OCI-LY7 (cell line): ENCODE measurements around the gene PITHD1. TPM values are rescaled to one million over a fixed set of nuclear protein-coding genes. Genes with fewer than 3 reads are reported as not detected.

Source experiments
- BruUV-seq: library from RNA; stranded (reverse); fragments of 400-500 nt; replicated peaks from 2 replicates; lab custom pipeline; 2021; lab: Mats Ljungman, UMichigan
- CTCF ChIA-PET: fragments of 300-600 bp; sonication (Branson Sonifier 250); formaldehyde crosslinking; loops from one replicate; lab custom pipeline; 2022; ENCODE audit warnings: antibody characterized with exemption; ENCODE audit not compliant: unreplicated experiment; lab: Charles Lee
- POLR2A ChIA-PET: fragments of 300-600 bp; sonication (Branson Sonifier 250); formaldehyde crosslinking; loops from one replicate; lab custom pipeline; 2022; ENCODE audit warnings: antibody characterized with exemption; lab: Charles Lee
- DNase-seq: peaks from one replicate; pipeline ENCODE4 v3.0.0-alpha.2; 2015; ENCODE audit warnings: low spot score
- H2AFZ ChIP-seq: fragments of 200-600 bp; sonication (generic), shearing (Covaris generic); 2 replicates; pipeline ENCODE4 v1.6.1; 2014; ENCODE audit warnings: mild to moderate bottlenecking, antibody characterized with exemption, low read length, moderate library complexity
- H3K27ac ChIP-seq: fragments of 200-600 bp; sonication (generic); 2 replicates; pipeline ENCODE4 v1.5.1; 2014; ENCODE audit warnings: mixed run types, low read depth, mild to moderate bottlenecking, moderate library complexity, low read length, inconsistent platforms; ENCODE audit not compliant: poor library complexity, severe bottlenecking
- H3K36me3 ChIP-seq: fragments of 200-600 bp; sonication (generic); 2 replicates; pipeline ENCODE4 v1.6.1; 2014; ENCODE audit warnings: mild to moderate bottlenecking, antibody characterized with exemption, low read length, moderate library complexity, mixed read lengths; ENCODE audit not compliant: insufficient read depth
- H3K4me1 ChIP-seq: fragments of 200-600 bp; sonication (generic); 2 replicates; pipeline ENCODE4 v1.5.1; 2014; ENCODE audit warnings: mild to moderate bottlenecking, low read length; ENCODE audit not compliant: insufficient read depth, poor library complexity, severe bottlenecking
- H3K4me2 ChIP-seq: fragments of 200-600 bp; sonication (generic); 2 replicates; pipeline ENCODE4 v1.6.1; 2014; ENCODE audit warnings: mild to moderate bottlenecking, low read length
- H3K4me3 ChIP-seq: fragments of 200-600 bp; sonication (generic); 2 replicates; pipeline ENCODE4 v1.5.1; 2014; ENCODE audit warnings: mild to moderate bottlenecking, low read depth, low read length; ENCODE audit not compliant: poor library complexity, severe bottlenecking
- H3K79me2 ChIP-seq: fragments of 200-600 bp; sonication (generic); 2 replicates; pipeline ENCODE4 v1.6.1; 2016; ENCODE audit warnings: low read depth, mild to moderate bottlenecking, low read length, moderate library complexity, mixed read lengths; ENCODE audit not compliant: insufficient read depth
- H3K9me2 ChIP-seq: fragments of 200-600 bp; sonication (generic); 2 replicates; pipeline ENCODE4 v1.6.1; 2016; ENCODE audit warnings: mild to moderate bottlenecking, low read length, mixed read lengths; ENCODE audit not compliant: insufficient read depth
- H3K9me3 ChIP-seq: fragments of 200-600 bp; sonication (generic); 2 replicates; pipeline ENCODE4 v1.6.1; 2014; ENCODE audit warnings: mild to moderate bottlenecking, mixed run types, low read length, mixed read lengths
- H4K20me1 ChIP-seq: fragments of 200-600 bp; sonication (generic); 2 replicates; pipeline ENCODE4 v1.6.1; 2014; ENCODE audit warnings: mild to moderate bottlenecking, antibody characterized with exemption, low read length, moderate library complexity, mixed read lengths; ENCODE audit not compliant: insufficient read depth
- EZH2phosphoT487 ChIP-seq: fragments of 200-600 bp; sonication (generic); IDR thresholded peaks from 2 replicates; pipeline ENCODE4 v1.6.1; 2018; ENCODE audit warnings: low read depth, borderline replicate concordance, mild to moderate bottlenecking, mixed run types, antibody characterized with exemption, low read length, moderate library complexity, mixed read lengths
- intact Hi-C: fragments of 100-400 bp; cut with micrococcal nuclease; formaldehyde crosslinking; loops from one replicate; pipeline ENCODE4 v1.10.0; 2022; ENCODE audit not compliant: unreplicated experiment
- total RNA-seq, 2 experiments: library from RNA; depleted of rRNA in 1 of 2; stranded (reverse); fragments of >200 nt in 1 of 2; shearing (Covaris generic) in 1 of 2; gene quantifications; 2 replicates each; pipeline ENCODE4 v1.2.3, GENCODE V29; 2014 to 2022
- TF ChIP-seq, protein P1 (sequence below): fragments of 200-600 bp; sonication (generic); conservative IDR thresholded peaks from 2 replicates; pipeline ENCODE4 v1.5.1; 2014; ENCODE audit warnings: mild to moderate bottlenecking, antibody characterized with exemption, low read length, moderate library complexity, mixed read lengths

The PITHD1 gene
- total RNA-seq, 2 experiments from 2014 or later: 63.6 to 89.9 TPM

DNA sequence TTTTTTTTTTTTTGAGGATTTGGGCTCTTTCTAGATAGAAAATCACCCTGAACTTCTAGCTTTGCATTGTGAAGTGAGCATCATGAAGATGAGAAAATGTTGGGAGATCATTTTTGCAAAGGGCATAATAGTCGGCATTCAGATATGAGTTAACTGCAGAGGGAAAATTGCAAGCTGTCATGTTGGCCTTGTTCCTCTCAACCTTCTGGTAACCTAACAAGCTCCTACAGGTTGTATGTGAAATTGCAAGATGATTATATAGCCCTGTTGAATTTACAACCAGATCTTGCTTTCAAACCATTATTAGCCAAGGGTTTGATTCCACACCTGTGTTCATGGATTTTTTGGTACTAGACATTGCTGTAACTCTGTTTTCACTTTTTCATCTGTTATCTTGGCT lies 32.7 kb upstream of the PITHD1 start:
- POLR2A ChIA-PET: interaction anchor here (0.6 to 1.1 kb wide), 8 partner anchors 13 to 406 kb away, joined by 3 to 6 read pairs (median 4); partner anchors contain the start of gene HNRNPR
- CTCF ChIA-PET: interaction anchor here (0.6 kb wide), 1 partner anchor 85 kb away, joined by 12 read pairs; no protein-coding TSS in a partner anchor

DNA sequence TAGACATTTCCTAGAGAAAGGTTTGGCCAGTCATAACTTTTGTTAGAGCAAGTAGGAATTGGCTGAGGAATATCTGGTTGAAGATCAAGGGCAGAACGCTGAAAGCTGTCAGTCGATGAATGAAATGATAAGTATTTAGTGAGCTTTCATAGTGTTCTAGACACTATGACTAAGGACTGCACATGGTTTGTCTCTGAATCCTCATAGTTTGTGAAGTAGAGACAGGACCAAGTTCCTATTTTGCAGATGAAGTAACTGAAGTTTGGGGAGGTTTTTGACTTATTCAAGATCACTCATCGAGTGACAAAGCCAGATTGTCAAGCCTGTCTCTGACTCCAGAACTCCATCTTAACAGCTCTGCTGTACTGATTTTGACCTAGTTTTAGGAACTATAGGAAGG lies 30.2 kb upstream of the PITHD1 start:
- Histone ChIP-seq H3K36me3 (peaks cover 69% of the 10 kb centered on the region), H3K4me2 (no peak overlapping the region), H3K9me3 (no peaks in the 10 kb centered on the region), H3K4me1 (peaks cover 19% of the 10 kb centered on the region), H4K20me1 (peaks cover 19% of the 10 kb centered on the region), H3K4me3 (no peak overlapping the region), H2AFZ (no peak overlapping the region), H3K27ac (no peak overlapping the region), H3K79me2 (peaks cover 67% of the 10 kb centered on the region), H3K9me2 (no peaks in the 10 kb centered on the region)
- POLR2A ChIA-PET: no interaction called here
- no TSS peak for BruUV-seq
- CTCF ChIA-PET: no interaction called here
- intact Hi-C loops: loop anchor here (10.0 kb wide), 1 partner anchor 253 kb away; no protein-coding TSS in a partner anchor
- DNase-seq: no peak
- TF ChIP-seq, protein P1, sequence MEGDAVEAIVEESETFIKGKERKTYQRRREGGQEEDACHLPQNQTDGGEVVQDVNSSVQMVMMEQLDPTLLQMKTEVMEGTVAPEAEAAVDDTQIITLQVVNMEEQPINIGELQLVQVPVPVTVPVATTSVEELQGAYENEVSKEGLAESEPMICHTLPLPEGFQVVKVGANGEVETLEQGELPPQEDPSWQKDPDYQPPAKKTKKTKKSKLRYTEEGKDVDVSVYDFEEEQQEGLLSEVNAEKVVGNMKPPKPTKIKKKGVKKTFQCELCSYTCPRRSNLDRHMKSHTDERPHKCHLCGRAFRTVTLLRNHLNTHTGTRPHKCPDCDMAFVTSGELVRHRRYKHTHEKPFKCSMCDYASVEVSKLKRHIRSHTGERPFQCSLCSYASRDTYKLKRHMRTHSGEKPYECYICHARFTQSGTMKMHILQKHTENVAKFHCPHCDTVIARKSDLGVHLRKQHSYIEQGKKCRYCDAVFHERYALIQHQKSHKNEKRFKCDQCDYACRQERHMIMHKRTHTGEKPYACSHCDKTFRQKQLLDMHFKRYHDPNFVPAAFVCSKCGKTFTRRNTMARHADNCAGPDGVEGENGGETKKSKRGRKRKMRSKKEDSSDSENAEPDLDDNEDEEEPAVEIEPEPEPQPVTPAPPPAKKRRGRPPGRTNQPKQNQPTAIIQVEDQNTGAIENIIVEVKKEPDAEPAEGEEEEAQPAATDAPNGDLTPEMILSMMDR: no peak
- TF ChIP-seq EZH2phosphoT487: no peak

More for the DNA sequence above, 32.7 kb upstream of the PITHD1 start:
- no peaks in the 10 kb centered on the region for H3K9me2 ChIP-seq
- H3K27ac ChIP-seq: no peak overlapping the region
- H3K4me1 ChIP-seq: peaks cover 29% of the 10 kb centered on the region
- peak overlapping the region; percentile 95 for H3K4me2 ChIP-seq
- H2AFZ ChIP-seq: no peak overlapping the region
- H4K20me1 ChIP-seq: peaks cover 13% of the 10 kb centered on the region
- intact Hi-C loops: loop anchor here (2.0 to 10.0 kb wide), 2 partner anchors 53 to 251 kb away; no protein-coding TSS in a partner anchor
- peaks cover 59% of the 10 kb centered on the region for H3K79me2 ChIP-seq
- TF ChIP-seq, protein P1: peak; percentile 75
- TF ChIP-seq EZH2phosphoT487: no peak
- BruUV-seq: no TSS peak
- peak; percentile 75 for DNase-seq
- no peaks in the 10 kb centered on the region for H3K9me3 ChIP-seq
- peaks cover 44% of the 10 kb centered on the region for H3K36me3 ChIP-seq
- peak overlapping the region; percentile 91 for H3K4me3 ChIP-seq

DNA sequence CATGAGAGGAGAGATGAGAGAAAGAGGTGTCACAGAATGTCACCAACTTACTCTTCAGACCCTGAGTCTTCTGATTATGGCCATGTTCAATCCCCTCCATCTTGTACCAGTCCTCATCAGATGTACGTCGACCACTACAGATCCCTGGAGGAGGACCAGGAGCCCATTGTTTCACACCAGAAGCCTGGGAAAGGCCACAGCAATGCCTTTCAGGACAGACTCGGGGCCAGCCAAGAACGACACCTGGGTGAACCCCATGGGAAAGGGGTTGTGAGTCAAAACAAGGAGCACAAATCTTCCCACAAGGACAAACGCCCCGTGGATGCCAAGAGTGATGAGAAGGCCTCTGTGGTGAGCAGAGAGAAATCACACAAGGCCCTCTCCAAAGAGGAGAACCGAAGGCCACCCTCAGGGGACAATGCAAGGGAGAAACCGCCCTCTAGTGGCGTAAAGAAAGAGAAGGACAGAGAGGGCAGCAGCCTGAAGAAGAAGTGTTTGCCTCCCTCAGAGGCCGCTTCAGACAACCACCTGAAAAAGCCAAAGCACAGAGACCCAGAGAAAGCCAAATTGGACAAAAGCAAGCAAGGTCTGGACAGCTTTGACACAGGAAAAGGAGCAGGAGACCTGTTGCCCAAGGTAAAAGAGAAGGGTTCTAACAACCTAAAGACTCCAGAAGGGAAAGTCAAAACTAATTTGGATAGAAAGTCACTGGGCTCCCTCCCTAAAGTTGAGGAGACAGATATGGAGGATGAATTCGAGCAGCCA lies 27.0 kb upstream of the PITHD1 start:
- intact Hi-C loops: loop anchor here (1.0 to 5.0 kb wide), 3 partner anchors 34 to 206 kb away; no protein-coding TSS in a partner anchor
- no peak overlapping the region for H3K27ac ChIP-seq

More for the DNA sequence above, 27.0 kb upstream of the PITHD1 start:
- Histone ChIP-seq H3K4me2 (no peak overlapping the region), H2AFZ (no peak overlapping the region), H3K79me2 (peaks cover 43% of the 10 kb centered on the region), H3K36me3 (peaks cover 95% of the 10 kb centered on the region), H4K20me1 (peaks cover 17% of the 10 kb centered on the region), H3K4me3 (no peak overlapping the region), H3K9me2 (no peaks in the 10 kb centered on the region), H3K9me3 (no peaks in the 10 kb centered on the region), H3K4me1 (peaks cover 7% of the 10 kb centered on the region)
- CTCF ChIA-PET: no interaction called here
- TF ChIP-seq, protein P1: peak; percentile 92
- no peak for TF ChIP-seq EZH2phosphoT487
- peak; percentile 76 for DNase-seq
- TSS peak; percentile 49 for BruUV-seq
- POLR2A ChIA-PET: interaction anchor here (0.6 kb wide), 1 partner anchor 770 kb away, joined by 3 read pairs; no protein-coding TSS in a partner anchor
